SW 1271 (cell line): ENCODE data around the gene UTS2R.

ENCODE experiments used
- DNase-seq, 2 experiments: peaks; one replicate each; lab custom pipeline; 2025; lab: John Stamatoyannopoulos, UW

UTS2R gene

GRCh38 chr17:82371333-82372248, at the start of gene UTS2R:
TSS of gene UTS2R (plus strand) at chr17:82371765. CDS start at chr17:82374325, 2,560 bp downstream.
- DNase-seq = no peak

GRCh38 chr17:82321947-82322466, 49.6 kb upstream of the UTS2R start:
- DNase-seq = no peak

- DNase-seq = no peak
Observed at GRCh38 chr17:82322526-82323453, 48.8 kb upstream of the UTS2R start.

GRCh38 chr17:82323514-82324234, 47.9 kb upstream of the UTS2R start:
- DNase-seq = no peak

- DNase-seq = no peak
Observed at GRCh38 chr17:82324566-82325285, 46.8 kb upstream of the UTS2R start.

GRCh38 chr17:82325286-82326180, 46.0 kb upstream of the UTS2R start:
- DNase-seq = no peak

- DNase-seq = no peak
Observed at GRCh38 chr17:82327289-82327688, 44.3 kb upstream of the UTS2R start.

GRCh38 chr17:82327757-82328140, 43.8 kb upstream of the UTS2R start:
- DNase-seq = no peak

- DNase-seq = no peak
Observed at GRCh38 chr17:82328141-82328993, 43.2 kb upstream of the UTS2R start.

- no peak for DNase-seq
Observed at GRCh38 chr17:82328994-82329507, 42.5 kb upstream of the UTS2R start.

GRCh38 chr17:82329683-82330321, 41.8 kb upstream of the UTS2R start:
- no peak for DNase-seq

- no peak for DNase-seq
Observed at GRCh38 chr17:82330322-82331239, 41.0 kb upstream of the UTS2R start.

- no peak for DNase-seq
Observed at GRCh38 chr17:82331345-82331939, 40.1 kb upstream of the UTS2R start.

- DNase-seq = no peak
Observed at GRCh38 chr17:82332669-82333278, 38.8 kb upstream of the UTS2R start.

- DNase-seq = no peak
Observed at GRCh38 chr17:82333279-82334171, 38.0 kb upstream of the UTS2R start, which contains the start of gene SECTM1. TSS of gene SECTM1 (minus strand) at chr17:82333766. CDS start at chr17:82327240, 6,526 bp downstream.
